MM.1S (cell line): ENCODE results near the gene TMPRSS6.

ENCODE experiments used
- DNase-seq: peaks from one replicate; pipeline ENCODE4 v3.0.0-alpha.2; 2015
- H2AFZ ChIP-seq: fragments of 300-600 bp; sonication (generic); 2 replicates; pipeline ENCODE4 v1.6.0; 2016; ENCODE audit warnings: antibody characterized with exemption, low read length
- H3F3A ChIP-seq: fragments of 300-600 bp; sonication (generic); 2 replicates; pipeline ENCODE4 v1.6.1; 2016; ENCODE audit warnings: mild to moderate bottlenecking, antibody characterized with exemption, low read length, moderate library complexity, mixed read lengths; ENCODE audit not compliant: insufficient read depth
- H3K27ac ChIP-seq: fragments of 300-600 bp; sonication (generic); 2 replicates; pipeline ENCODE4 v1.5.1; 2016; ENCODE audit warnings: mild to moderate bottlenecking, low read length
- H3K27me3 ChIP-seq: fragments of 300-600 bp; sonication (generic); replicated peaks from 2 replicates; pipeline ENCODE4 v1.6.0; 2016; ENCODE audit warnings: low read length; ENCODE audit not compliant: insufficient read depth
- H3K36me3 ChIP-seq: fragments of 300-600 bp; sonication (generic); replicated peaks from 2 replicates; pipeline ENCODE4 v1.6.1; 2016; ENCODE audit warnings: mild to moderate bottlenecking, low read length, mixed read lengths; ENCODE audit not compliant: insufficient read depth
- H3K4me1 ChIP-seq: fragments of 300-600 bp; sonication (generic); 2 replicates; pipeline ENCODE4 v1.6.1; 2016; ENCODE audit warnings: low read length, mixed read lengths
- H3K4me2 ChIP-seq: fragments of 300-600 bp; sonication (generic); 2 replicates; pipeline ENCODE4 v1.6.0; 2016; ENCODE audit warnings: low read depth, low read length
- H3K4me3 ChIP-seq: fragments of 300-600 bp; sonication (generic); 2 replicates; pipeline ENCODE4 v1.5.1; 2016; ENCODE audit warnings: low read length, mixed read lengths
- H3K79me2 ChIP-seq: fragments of 300-600 bp; sonication (generic); 2 replicates; pipeline ENCODE4 v1.6.1; 2016; ENCODE audit warnings: mixed run types, low read length, mixed read lengths
- H3K9ac ChIP-seq: fragments of 300-600 bp; sonication (generic); 2 replicates; pipeline ENCODE4 v1.6.1; 2016; ENCODE audit warnings: low read length, mixed read lengths
- H3K9me2 ChIP-seq: fragments of 300-600 bp; sonication (generic); replicated peaks from 2 replicates; pipeline ENCODE4 v1.6.1; 2016; ENCODE audit warnings: mild to moderate bottlenecking, low read length, mixed read lengths; ENCODE audit not compliant: insufficient read depth
- H3K9me3 ChIP-seq: fragments of 300-600 bp; sonication (generic); replicated peaks from 2 replicates; pipeline ENCODE4 v1.6.1; 2016; ENCODE audit warnings: mild to moderate bottlenecking, low read length, mixed read lengths; ENCODE audit not compliant: insufficient read depth
- H4K20me1 ChIP-seq: fragments of 300-600 bp; sonication (generic); 2 replicates; pipeline ENCODE4 v1.6.1; 2016; ENCODE audit warnings: mild to moderate bottlenecking, low read length, moderate library complexity, mixed read lengths; ENCODE audit not compliant: insufficient read depth
- CTCF ChIP-seq: fragments of 300-600 bp; sonication (generic); IDR thresholded peaks from 2 replicates; pipeline ENCODE4 v1.5.1; 2016; ENCODE audit warnings: antibody characterized with exemption, low read length, mixed read lengths
- EZH2 ChIP-seq: fragments of 300-600 bp; sonication (generic); optimal IDR thresholded peaks from 2 replicates; pipeline ENCODE3; 2017; ENCODE audit warnings: low read depth, mild to moderate bottlenecking, antibody characterized with exemption, low read length, mixed read lengths
- EZH2phosphoT487 ChIP-seq: fragments of 300-600 bp; sonication (generic); IDR thresholded peaks from 2 replicates; pipeline ENCODE4 v1.6.1; 2018; ENCODE audit warnings: antibody characterized with exemption, low read length

The TMPRSS6 gene

GRCh38 chr22:37137131-37137530, 27.6 kb upstream of the TMPRSS6 start:
- Histone ChIP-seq H3K36me3 (no peaks in the 10 kb centered on the region), H4K20me1 (no peaks in the 10 kb centered on the region), H2AFZ (no peak overlapping the region), H3K9ac (no peak overlapping the region), H3K27ac (no peak overlapping the region), H3K9me2 (no peaks in the 10 kb centered on the region), H3K79me2 (no peaks in the 10 kb centered on the region), H3K27me3 (peaks cover 74% of the 10 kb centered on the region), H3K4me3 (no peak overlapping the region), H3K4me2 (no peak overlapping the region), H3K9me3 (no peaks in the 10 kb centered on the region), H3K4me1 (peaks cover 4% of the 10 kb centered on the region; the same call in 1 of the 2 replicates), H3F3A (no peaks in the 10 kb centered on the region; the same call in 1 of the 2 replicates)
- no peak for DNase-seq
- TF ChIP-seq CTCF (no peak), EZH2phosphoT487 (no peak), EZH2 (no peak)

- no peak overlapping the region for H3K4me2 ChIP-seq
- no peaks in the 10 kb centered on the region for H3K9me3 ChIP-seq
- no peaks in the 10 kb centered on the region for H3K9me2 ChIP-seq
- no peaks in the 10 kb centered on the region for H3K36me3 ChIP-seq
- H3K27me3 ChIP-seq: peaks cover 73% of the 10 kb centered on the region
- no peak for TF ChIP-seq EZH2
- TF ChIP-seq EZH2phosphoT487: no peak
- TF ChIP-seq CTCF: no peak
- no peak overlapping the region for H3K27ac ChIP-seq
- no peaks in the 10 kb centered on the region for H3K79me2 ChIP-seq
- H2AFZ ChIP-seq: no peak overlapping the region
- H3K4me3 ChIP-seq: no peak overlapping the region
- no peaks in the 10 kb centered on the region; the same call in 1 of the 2 replicates for H3F3A ChIP-seq
- H4K20me1 ChIP-seq: no peaks in the 10 kb centered on the region
- DNase-seq: no peak
- H3K9ac ChIP-seq: no peak overlapping the region
- H3K4me1 ChIP-seq: peaks cover 4% of the 10 kb centered on the region; the same call in 1 of the 2 replicates
These were observed 25.5 kb upstream of the TMPRSS6 start for GRCh38 chr22:37135023-37135422.

GRCh38 chr22:37133304-37134018, 23.9 kb upstream of the TMPRSS6 start:
- TF ChIP-seq EZH2 (no peak), EZH2phosphoT487 (no peak), CTCF (no peak)
- Histone ChIP-seq H3F3A (no peaks in the 10 kb centered on the region; the same call in 1 of the 2 replicates), H3K4me2 (no peak overlapping the region), H3K27ac (no peak overlapping the region), H2AFZ (no peak overlapping the region), H3K9me2 (no peaks in the 10 kb centered on the region), H3K4me3 (no peak overlapping the region), H3K4me1 (peaks cover 4% of the 10 kb centered on the region; the same call in 1 of the 2 replicates), H3K27me3 (peaks cover 86% of the 10 kb centered on the region), H3K79me2 (no peaks in the 10 kb centered on the region), H3K36me3 (no peaks in the 10 kb centered on the region), H3K9me3 (no peaks in the 10 kb centered on the region), H4K20me1 (no peaks in the 10 kb centered on the region), H3K9ac (no peak overlapping the region)
- DNase-seq: no peak
